Testis (tissue), 2 donors: Measurements from ENCODE around the gene TBC1D16.

Source experiments
- CTCF ChIP-seq, 3 experiments: fragments of 450-650 bp in 2 of 3; fragments of 200-600 bp in 1 of 3; sonication (generic) in 1 of 3; IDR thresholded peaks; one replicate each; pipeline ENCODE4 v1.5.1; 2016 to 2019; ENCODE audit warnings: antibody characterized with exemption in 3 of 3, mild to moderate bottlenecking in 2 of 3, moderate library complexity in 1 of 3
- POLR2A ChIP-seq: fragments of 450-650 bp; IDR thresholded peaks from one replicate; pipeline ENCODE4 v1.6.1; 2017; ENCODE audit warnings: antibody characterized with exemption, mild to moderate bottlenecking, moderate library complexity

DNA sequence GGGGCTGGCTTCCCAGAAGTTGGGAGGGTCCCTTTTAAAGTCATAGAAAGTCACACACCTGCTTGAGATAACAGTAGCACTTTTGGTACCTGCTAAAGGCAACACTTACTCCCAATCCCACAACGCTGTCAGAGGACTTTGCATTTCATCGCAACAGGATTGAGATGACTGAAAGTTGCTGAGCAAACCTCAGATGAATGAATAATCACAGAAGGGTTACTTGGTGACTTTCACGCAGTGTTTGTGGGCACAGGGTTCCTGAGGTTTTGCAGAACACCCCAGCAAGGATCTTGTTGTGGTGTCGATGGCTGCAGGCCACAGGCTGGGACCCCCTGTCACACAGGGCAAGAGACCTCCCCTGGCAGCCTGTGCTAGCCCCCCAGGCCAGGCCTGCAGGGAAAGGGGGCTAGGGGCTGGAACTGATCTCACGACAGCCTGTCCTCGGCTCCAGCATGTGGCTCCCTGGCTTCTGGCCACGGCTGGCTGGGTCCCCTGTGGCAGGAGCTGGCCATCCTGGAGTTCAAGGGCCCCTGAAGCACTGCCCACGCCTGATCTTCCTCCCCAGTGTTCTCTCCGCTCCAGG lies 117.0 kb downstream of the TBC1D16 start:
- TF ChIP-seq CTCF (IDR thresholded peaks at IDR 0.05), result no peak
- TF ChIP-seq POLR2A, result no peak
